Forelimb muscle (tissue), 1 donor: Measurements from ENCODE around the gene CBR1. TPM values are rescaled to one million over a fixed set of nuclear protein-coding genes. Genes with fewer than 3 reads are reported as not detected.
A peak's percentile ranks its signal among the peaks of the same experiment; 100 is the strongest.

Experiments
- DNase-seq: peaks from one replicate; pipeline ENCODE4 v3.0.0-alpha.2; 2013; ENCODE audit warnings: low read depth
- polyA plus RNA-seq: library from polyadenylated mRNA; unstranded; fragments of 120-200 nt; gene quantifications from one replicate; pipeline ENCODE4 v1.2.1, GENCODE V29; 2013; ENCODE audit not compliant: insufficient read length

CBR1 gene
- polyA plus RNA-seq, result 20.8 TPM

DNA sequence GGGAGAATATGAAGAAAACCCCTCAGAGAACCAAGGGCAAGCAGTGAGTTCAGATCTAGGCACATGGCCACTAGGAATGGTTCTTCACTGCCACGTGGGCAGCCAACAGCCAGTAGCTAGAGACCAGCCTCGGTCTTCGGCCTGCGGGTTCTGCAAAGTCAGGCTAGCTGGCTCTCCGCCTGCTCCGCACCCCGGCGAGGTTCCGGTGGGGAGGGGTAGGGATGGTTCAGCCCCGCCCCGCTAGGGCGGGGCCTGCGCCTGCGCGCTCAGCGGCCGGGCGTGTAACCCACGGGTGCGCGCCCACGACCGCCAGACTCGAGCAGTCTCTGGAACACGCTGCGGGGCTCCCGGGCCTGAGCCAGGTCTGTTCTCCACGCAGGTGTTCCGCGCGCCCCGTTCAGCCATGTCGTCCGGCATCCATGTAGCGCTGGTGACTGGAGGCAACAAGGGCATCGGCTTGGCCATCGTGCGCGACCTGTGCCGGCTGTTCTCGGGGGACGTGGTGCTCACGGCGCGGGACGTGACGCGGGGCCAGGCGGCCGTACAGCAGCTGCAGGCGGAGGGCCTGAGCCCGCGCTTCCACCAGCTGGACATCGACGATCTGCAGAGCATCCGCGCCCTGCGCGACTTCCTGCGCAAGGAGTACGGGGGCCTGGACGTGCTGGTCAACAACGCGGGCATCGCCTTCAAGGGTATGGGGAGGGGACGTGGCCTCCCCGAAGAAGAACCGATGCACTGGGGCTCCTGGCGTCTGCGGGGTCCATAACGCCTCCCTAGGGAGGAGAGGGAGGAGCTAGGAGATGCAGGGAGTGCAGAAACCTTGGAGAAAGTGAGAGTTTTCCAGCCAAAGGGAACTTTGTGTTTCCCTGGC, at the start of gene CBR1:
Gene CBR1, plus strand, starts transcription at position 312 of the 871 bp plus-strand sequence. Its CDS starts 92 bp downstream, at position 404.
- peak; percentile 73 for DNase-seq

GRCh38 chr21:36021251-36021837, 48.5 kb upstream of the CBR1 start:
- DNase-seq, result no peak

- DNase-seq, result no peak
These were observed 47.3 kb upstream of the CBR1 start for GRCh38 chr21:36022427-36023091.

GRCh38 chr21:36023092-36023480, 46.7 kb upstream of the CBR1 start:
- DNase-seq, result no peak

GRCh38 chr21:36024782-36025181, 45.0 kb upstream of the CBR1 start:
- no peak for DNase-seq

GRCh38 chr21:36027347-36027746, 42.5 kb upstream of the CBR1 start:
- no peak for DNase-seq

- peak; percentile 36 for DNase-seq
These were observed 41.4 kb upstream of the CBR1 start for GRCh38 chr21:36028127-36029069.

- DNase-seq, result no peak
These were observed 40.5 kb upstream of the CBR1 start for GRCh38 chr21:36029309-36029708.

DNA sequence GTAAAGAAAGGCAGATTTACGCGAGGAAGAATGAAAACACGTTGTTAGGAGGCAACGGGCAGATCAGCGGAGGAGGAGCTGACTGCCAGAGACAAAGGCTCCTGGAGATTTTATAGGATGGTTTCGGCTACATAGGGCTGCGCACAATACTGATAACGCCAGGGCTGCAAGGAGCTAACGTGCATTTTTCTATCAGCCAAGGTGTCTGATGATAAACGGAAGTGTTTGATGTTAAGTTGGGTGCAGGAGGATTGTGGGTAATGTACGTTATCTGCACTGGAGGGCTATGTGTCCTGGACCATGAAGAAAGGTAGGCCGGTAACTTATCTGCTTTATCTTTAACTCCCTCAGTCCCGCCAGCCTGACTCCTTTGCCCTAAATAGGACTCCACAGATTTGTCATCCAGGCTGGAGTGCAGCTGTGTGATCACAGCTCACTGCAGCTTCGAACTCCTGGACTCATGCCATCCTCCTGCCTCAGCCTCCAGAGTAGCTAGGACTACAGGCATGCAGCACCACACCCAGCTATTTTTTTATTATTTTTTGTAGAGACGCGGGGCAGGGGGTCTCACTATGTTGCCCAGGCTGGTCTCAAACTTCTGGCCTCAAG, 39.1 kb upstream of the CBR1 start:
- no peak for DNase-seq

GRCh38 chr21:36032647-36033406, 37.0 kb upstream of the CBR1 start:
- DNase-seq, result no peak

- no peak for DNase-seq
These were observed 35.5 kb upstream of the CBR1 start for GRCh38 chr21:36034211-36034913.

DNA sequence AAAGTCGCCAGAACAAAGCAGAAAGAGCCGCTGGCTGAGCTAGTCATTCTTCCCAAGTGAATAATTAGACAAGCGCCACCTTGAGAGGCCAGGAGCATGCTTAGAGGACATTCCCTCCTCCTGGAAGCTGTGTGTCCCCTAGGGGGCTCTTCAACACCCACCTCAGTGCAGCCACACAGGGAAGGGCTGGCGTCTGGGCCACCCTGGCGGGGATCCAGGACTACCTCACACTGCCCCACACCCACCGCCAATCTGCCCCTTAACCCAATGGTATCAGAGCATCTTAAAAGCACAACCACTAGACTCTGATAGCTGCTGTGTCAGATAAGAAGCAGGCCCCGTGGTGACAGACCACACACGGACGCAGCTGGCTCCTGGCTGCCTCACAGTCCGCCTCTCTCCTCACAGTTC, 34.4 kb upstream of the CBR1 start:
- DNase-seq, result no peak

DNA sequence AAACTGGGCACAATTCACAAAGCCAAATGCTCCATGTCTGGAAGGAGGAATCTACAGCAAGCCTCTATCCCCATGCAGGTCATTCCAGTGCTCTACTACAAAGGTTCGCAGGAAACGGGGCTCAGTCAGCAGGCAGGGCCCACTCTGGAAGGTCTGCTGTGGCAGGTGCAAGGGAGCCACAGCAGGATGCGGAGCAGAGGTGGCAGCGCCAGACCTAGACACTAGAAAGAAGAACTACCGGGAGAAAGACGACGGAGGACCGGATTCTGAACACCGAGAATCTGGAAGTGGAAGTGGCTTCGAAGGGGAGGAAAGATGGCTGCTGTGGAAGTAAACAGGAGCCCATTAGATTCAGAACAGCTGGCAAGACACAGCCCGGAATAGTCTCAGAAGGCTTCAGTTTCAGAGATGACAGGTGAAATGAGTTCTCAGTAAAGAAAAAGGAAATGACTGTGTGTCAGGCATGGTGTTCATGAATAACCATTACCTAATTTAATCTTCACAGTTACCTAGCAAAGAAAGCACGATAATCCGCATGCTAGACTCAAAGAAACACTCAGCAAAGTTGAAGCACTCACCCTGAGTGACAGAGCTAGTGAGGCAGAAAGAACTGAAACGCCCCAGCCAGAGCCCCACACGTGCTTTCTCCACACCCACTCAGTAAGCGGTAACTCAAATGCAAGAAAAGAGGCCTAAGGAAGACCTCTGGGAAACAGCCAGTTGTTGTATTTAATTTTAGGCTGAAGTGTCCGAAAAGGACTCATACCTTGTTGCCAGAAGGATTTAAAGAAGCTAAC, 30.9 kb upstream of the CBR1 start:
- DNase-seq, result no peak

- no peak for DNase-seq
These were observed 30.0 kb upstream of the CBR1 start for GRCh38 chr21:36039861-36040260.

DNA sequence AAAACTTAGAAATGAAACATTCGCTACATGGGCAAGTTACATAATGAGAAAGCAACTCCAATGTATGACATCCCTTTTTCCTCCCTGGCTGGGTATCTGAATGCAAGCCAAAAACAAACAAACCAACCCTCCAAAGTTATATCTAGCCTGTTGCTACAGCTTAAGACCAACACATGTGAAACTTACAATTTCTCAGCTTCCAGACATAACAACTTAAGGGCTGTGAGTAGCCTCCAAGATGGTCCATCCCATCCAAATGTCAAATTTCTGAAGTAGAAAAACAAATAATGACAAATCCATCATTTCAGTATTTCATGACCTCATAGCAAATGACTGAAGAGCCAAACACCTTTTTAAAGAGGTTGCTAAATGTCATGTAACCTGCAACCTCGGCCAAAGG, 29.4 kb upstream of the CBR1 start:
- DNase-seq, result no peak

- no peak for DNase-seq
These were observed 27.9 kb upstream of the CBR1 start for GRCh38 chr21:36041910-36042309.

GRCh38 chr21:36044056-36044455, 25.8 kb upstream of the CBR1 start:
- no peak for DNase-seq

DNA sequence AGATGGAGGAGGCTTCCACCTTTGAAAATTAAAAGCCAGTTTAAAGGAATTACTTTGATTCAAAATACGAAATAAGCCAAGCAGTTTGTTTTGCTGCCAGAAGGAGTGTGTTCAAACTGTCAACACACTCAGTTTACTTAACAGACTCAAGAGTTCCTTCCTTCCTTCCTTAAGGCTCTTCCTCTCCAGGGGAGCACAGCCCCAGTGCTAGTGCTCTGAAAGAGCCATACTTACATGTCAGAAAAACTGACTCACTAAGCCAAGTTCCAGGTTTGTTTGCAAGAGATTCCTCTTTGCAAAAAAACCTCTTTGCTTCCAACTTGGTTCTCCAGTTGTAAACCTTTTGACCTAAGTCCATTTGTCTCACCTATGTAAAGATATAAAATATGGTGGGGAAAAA, 23.8 kb upstream of the CBR1 start:
- no peak for DNase-seq

- DNase-seq, result no peak
These were observed 22.7 kb upstream of the CBR1 start for GRCh38 chr21:36047139-36047538.
